ENCODE results near the gene TRIM10.

DNA sequence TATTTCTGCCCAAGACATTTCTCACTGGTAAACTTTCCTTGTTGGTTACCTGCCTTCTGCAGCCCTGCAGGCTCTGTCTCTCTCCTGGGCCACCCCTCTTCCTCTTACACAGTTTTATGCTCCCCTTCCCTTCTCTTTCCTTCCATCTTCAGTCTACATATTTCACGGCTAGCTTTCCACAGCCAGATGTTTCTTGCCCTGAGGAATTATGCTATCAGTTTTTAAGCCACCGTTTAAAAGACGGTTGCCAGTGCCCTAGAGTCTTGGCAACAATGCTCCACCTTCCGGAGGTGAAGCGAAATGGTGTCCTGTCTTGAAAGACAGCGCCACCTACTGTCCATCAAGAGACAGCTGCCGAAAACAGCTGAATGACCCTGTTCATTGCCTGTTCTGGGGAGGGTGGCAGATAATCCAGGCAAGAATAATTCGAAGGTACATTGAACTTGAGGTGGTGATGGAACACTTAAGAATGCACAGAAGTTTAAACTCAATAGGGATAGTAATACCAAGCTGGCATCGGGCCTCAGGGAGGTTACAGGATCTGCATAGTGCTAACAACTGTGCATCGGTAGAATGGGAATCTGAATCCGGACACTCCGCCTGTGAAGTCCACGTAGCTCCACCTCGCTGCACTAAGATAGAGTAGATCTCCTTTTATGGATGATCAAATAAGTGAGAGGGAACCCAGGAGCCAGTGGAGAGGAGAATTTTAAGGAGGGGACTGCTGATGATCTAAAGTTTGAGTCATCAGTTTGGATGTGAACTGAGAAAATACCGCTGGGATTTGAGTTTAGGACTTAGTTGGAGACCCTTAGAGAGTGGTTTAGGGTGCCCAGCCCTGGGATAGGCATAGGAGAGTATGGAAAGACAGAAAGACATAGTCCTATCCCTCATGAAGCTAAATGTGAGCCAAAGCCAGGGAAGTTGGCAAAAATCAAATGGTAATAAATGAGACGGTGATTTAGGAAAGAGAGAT, 29.8 kb downstream of the TRIM10 start:
- TF ChIP-seq, protein P1, sequence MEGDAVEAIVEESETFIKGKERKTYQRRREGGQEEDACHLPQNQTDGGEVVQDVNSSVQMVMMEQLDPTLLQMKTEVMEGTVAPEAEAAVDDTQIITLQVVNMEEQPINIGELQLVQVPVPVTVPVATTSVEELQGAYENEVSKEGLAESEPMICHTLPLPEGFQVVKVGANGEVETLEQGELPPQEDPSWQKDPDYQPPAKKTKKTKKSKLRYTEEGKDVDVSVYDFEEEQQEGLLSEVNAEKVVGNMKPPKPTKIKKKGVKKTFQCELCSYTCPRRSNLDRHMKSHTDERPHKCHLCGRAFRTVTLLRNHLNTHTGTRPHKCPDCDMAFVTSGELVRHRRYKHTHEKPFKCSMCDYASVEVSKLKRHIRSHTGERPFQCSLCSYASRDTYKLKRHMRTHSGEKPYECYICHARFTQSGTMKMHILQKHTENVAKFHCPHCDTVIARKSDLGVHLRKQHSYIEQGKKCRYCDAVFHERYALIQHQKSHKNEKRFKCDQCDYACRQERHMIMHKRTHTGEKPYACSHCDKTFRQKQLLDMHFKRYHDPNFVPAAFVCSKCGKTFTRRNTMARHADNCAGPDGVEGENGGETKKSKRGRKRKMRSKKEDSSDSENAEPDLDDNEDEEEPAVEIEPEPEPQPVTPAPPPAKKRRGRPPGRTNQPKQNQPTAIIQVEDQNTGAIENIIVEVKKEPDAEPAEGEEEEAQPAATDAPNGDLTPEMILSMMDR (IDR thresholded peaks at IDR 0.05; ENCODE audit: low read depth, low read length) = peak; percentile 100
- TF ChIP-seq POLR2A (IDR thresholded peaks at IDR 0.05; ENCODE audit: extremely low read depth, insufficient read length) = no peak

All from NB4 (cell line).